Mucosa of descending colon (tissue), 3 donors: ENCODE results near the gene LRP1. TPM values are rescaled to one million over a fixed set of nuclear protein-coding genes. Genes with fewer than 3 reads are reported as not detected.

Experiments used
- ATAC-seq: fragments of 200-7000 bp; cut with Tn5 transposase; one replicate; pipeline ENCODE4 v1.9.1; 2020; ENCODE audit warnings: mild to moderate bottlenecking, moderate library complexity
- DNase-seq, 3 donors: peaks; one replicate each; pipeline ENCODE4 v3.0.0-alpha.2; 2020
- H3K36me3 ChIP-seq: fragments of 200-600 bp; one replicate; pipeline ENCODE4 v1.8.0; 2021; ENCODE audit warnings: low read depth, mild to moderate bottlenecking
- H3K4me1 ChIP-seq: fragments of 200-600 bp; one replicate; pipeline ENCODE4 v1.8.0; 2021; ENCODE audit warnings: low read depth, mild to moderate bottlenecking
- H3K4me3 ChIP-seq: fragments of 200-600 bp; one replicate; pipeline ENCODE4 v1.8.0; 2021; ENCODE audit warnings: mild to moderate bottlenecking
- H3K9me3 ChIP-seq: fragments of 200-600 bp; one replicate; pipeline ENCODE4 v1.8.0; 2021; ENCODE audit warnings: mild to moderate bottlenecking
- intact Hi-C, 2 donors: fragments of 100-400 bp; cut with DNase I in 1 of 2; cut with micrococcal nuclease in 1 of 2; formaldehyde crosslinking; loops; one replicate each; pipeline versions ENCODE4 v1.11.0 to v1.11.1; 2022; cut with DNase I, micrococcal nuclease
- total RNA-seq, 3 donors: library from RNA; stranded (reverse); fragmentation: NEBNext Ultra II Directional in 2 of 3; extraction: Animal tissue kit (Norgen Biotek cat#: 25700) in 2 of 3; gene quantifications; one replicate each; pipeline versions ENCODE4 v1.2.1 to v1.2.4, GENCODE V29; 2021 to 2023
- TF ChIP-seq, protein P1 (sequence below): fragments of 200-600 bp; IDR thresholded peaks from one replicate; pipeline ENCODE4 v1.8.0; 2022; ENCODE audit warnings: antibody characterized with exemption, mild to moderate bottlenecking
- donor health status: DM: no; HTN: no; CAD: no; lungs with moderate emphysema.
- donor health status: DM: no; HTN: no; CAD: no.
- donor health status: DM: no; HTN: yes; CAD: no.

The LRP1 gene
- total RNA-seq, 3 donors from 2014 or later = 128 to 223 (median 148) TPM

DNA sequence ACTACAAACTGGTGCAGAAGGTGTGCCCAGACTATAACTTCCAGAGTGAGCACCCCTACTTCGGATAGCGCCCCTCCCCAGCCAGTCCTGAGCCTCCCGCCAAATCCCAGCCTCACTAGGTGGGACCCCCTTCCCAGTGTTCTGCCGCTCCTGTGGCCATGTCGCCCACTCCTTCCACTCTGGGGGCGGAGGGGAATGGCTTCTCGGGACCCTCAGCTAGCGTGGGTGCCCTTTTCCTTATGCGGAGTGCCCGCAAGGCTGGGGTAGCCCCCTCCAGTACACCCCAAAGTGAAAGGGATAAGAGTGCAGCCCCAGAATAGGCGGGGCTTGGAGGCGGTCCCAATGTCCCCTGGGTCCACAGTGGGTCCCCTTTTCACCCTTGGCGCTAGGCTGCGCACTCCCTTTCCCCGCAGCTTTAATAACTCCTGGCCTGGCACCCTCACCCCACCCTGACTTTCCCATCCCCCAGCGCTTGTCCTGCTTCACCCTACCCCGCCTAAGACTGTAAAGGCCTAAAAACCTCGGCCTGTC is 97.5 kb downstream of the LRP1 start:
- no peak for ATAC-seq
- no peaks in the 10 kb centered on the region for H3K36me3 ChIP-seq
- DNase-seq = no peak
- TF ChIP-seq, protein P1, sequence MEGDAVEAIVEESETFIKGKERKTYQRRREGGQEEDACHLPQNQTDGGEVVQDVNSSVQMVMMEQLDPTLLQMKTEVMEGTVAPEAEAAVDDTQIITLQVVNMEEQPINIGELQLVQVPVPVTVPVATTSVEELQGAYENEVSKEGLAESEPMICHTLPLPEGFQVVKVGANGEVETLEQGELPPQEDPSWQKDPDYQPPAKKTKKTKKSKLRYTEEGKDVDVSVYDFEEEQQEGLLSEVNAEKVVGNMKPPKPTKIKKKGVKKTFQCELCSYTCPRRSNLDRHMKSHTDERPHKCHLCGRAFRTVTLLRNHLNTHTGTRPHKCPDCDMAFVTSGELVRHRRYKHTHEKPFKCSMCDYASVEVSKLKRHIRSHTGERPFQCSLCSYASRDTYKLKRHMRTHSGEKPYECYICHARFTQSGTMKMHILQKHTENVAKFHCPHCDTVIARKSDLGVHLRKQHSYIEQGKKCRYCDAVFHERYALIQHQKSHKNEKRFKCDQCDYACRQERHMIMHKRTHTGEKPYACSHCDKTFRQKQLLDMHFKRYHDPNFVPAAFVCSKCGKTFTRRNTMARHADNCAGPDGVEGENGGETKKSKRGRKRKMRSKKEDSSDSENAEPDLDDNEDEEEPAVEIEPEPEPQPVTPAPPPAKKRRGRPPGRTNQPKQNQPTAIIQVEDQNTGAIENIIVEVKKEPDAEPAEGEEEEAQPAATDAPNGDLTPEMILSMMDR = no peak
- H3K4me3 ChIP-seq = no peak overlapping the region
- peaks cover 23% of the 10 kb centered on the region for H3K4me1 ChIP-seq
- intact Hi-C loops = no loop called here
- H3K9me3 ChIP-seq = no peaks in the 10 kb centered on the region

GRCh38 chr12:57226588-57227314 is 98.5 kb downstream of the LRP1 start:
- H3K9me3 ChIP-seq = no peaks in the 10 kb centered on the region
- H3K4me1 ChIP-seq = peaks cover 24% of the 10 kb centered on the region
- H3K36me3 ChIP-seq = no peaks in the 10 kb centered on the region
- DNase-seq (no peak), ATAC-seq (no peak)
- TF ChIP-seq, protein P1 = no peak
- intact Hi-C loops = no loop called here
- H3K4me3 ChIP-seq = no peak overlapping the region

GRCh38 chr12:57227315-57228115 is 99.2 kb downstream of the LRP1 start:
- peaks cover 24% of the 10 kb centered on the region for H3K4me1 ChIP-seq
- TF ChIP-seq, protein P1 = no peak
- H3K9me3 ChIP-seq = no peaks in the 10 kb centered on the region
- H3K36me3 ChIP-seq = no peaks in the 10 kb centered on the region
- DNase-seq = no peak
- intact Hi-C loops = no loop called here
- peak; percentile 40 for ATAC-seq
- H3K4me3 ChIP-seq = no peak overlapping the region

DNA sequence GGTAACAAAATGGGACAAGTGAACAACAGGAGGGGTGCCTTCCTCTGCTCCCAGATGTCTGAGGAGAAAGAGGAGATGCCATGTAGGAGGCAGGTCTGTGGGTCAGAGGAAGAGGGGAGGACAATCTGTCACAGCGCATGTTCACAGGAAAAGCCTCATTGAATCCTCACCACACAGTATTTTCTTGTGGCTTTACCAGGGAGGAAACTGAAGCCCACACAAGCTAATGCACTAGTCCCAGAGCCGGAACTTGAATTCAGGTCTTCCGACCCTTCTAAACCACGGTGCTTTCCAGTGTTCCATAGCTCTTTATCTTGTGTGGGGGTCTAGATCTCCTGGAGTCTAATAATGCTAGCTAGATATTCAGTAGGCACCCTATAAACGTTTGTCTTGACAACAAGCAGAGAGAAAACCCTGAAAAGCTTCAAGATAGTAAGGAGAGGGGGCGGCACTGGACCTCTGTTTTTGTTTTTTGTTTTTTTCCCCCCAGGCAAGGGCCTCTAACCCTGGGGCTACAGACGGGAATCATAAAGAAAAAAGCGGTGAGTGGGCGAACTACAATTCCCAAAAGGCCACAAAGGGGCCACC is 100.9 kb downstream of the LRP1 start:
- Histone ChIP-seq H3K36me3 (no peaks in the 10 kb centered on the region), H3K9me3 (no peaks in the 10 kb centered on the region), H3K4me3 (peak overlapping the region; percentile 44), H3K4me1 (peaks cover 24% of the 10 kb centered on the region)
- ATAC-seq (no peak), DNase-seq (no peak)
- TF ChIP-seq, protein P1 = no peak
- intact Hi-C loops = no loop called here

DNA sequence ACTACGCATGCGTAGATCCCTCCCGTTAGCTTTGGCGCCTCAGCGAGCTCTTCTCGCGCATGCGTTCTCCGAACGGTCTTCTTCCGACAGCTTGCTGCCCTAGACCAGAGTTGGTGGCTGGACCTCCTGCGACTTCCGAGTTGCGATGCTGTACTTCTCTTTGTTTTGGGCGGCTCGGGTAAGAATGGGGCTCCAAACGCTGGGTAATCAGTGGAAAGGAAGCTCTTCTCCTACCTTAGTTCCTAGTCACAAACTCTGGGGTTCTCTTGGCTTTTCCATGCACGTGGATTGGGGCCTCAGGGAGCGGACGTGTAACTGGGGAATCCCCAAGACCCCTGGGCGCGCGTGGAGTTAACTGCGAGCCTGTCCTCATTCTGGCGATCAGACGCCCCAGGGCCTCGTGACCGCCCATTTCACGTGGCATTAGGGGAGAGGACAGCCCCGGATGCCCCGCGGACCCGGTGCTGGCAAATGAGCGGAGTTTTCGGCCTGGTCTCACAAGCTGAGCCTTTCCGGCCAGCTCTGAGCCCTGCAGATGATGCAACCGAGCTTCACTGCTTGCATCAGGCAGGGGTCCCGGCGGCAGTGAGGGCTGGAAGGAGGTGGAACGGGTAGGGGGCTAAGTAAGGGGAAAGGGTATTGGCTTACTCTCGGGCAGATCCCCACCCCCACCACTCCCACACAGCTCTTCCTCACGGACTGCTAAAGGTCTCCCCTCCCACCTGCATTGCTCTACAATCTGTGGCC is 101.5 kb downstream of the LRP1 start, which contains the start of gene SHMT2:
SHMT2 (plus strand) TSS at position 78 of the 747 bp plus-strand sequence; CDS start at position 146, 68 bp downstream.
- H3K4me3 ChIP-seq = peak within 1 kb of the TSS; percentile 44
- TF ChIP-seq, protein P1 = no peak
- no peaks in the 10 kb centered on the region for H3K9me3 ChIP-seq
- peak; percentile 92 to 95 (median 94) for DNase-seq
- intact Hi-C loops = no loop called here
- peaks cover 24% of the 10 kb centered on the region for H3K4me1 ChIP-seq
- peak; percentile 81 for ATAC-seq
- no peaks in the 10 kb centered on the region for H3K36me3 ChIP-seq
